ENCODE data around the gene PCCB. TPM values are rescaled to one million over a fixed set of nuclear protein-coding genes. Genes with fewer than 3 reads are reported as not detected.
"Not testable (repeated sequence)": the region's sequence is repeated elsewhere in the genome, so short reads cannot be mapped to it uniquely, and the experiment has no call there.

The PCCB gene
- total and polyA plus RNA-seq, 4 experiments from 2014 or later = 12.1 to 47.1 (median 19.4) TPM

- Mint-ChIP-seq H3K4me1 (peaks cover 0 to 2% (median 1%) of the 10 kb centered on the region in 4 donors), H3K9me3 (no peaks in the 10 kb centered on the region), H3K36me3 (peaks cover 62 to 69% of the 10 kb centered on the region in 2 donors), H3K27ac (peak overlapping the region in 2 of 7 donors; percentile 22 to 57), H3K27me3 (no peaks in the 10 kb centered on the region), H3K4me3 (no peak overlapping the region)
- H3K27me3 ChIP-seq (ENCODE audit: insufficient read depth, low read length) = no peaks in the 10 kb centered on the region
- no peak for DNase-seq
- intact Hi-C loops (cut with micrococcal nuclease) = loop anchor here (5.0 kb wide), 1 partner anchor 680 kb away; no protein-coding TSS in a partner anchor
- H3K27ac ChIP-seq (ENCODE audit: low read depth, low read length) = no peak overlapping the region
- no peaks in the 10 kb centered on the region for H3K4me1 ChIP-seq (ENCODE audit: insufficient read depth, low read length)
- H3K4me3 ChIP-seq (ENCODE audit: low read length in 2 of 2) = no peak overlapping the region
- no peaks in the 10 kb centered on the region for H3K9me3 ChIP-seq (ENCODE audit: control insufficient read depth in 1 of 2, low read length in 2 of 2)
- POLR2A ChIA-PET (ENCODE audit: partially characterized antibody) = interaction anchor here (1.1 kb wide), 1 partner anchor 135 kb away, joined by 3 read pairs; no protein-coding TSS in a partner anchor
- H3K36me3 ChIP-seq (ENCODE audit: insufficient read depth, low read length) = peaks cover 18% of the 10 kb centered on the region
- CTCF ChIA-PET (ENCODE audit: partially characterized antibody) = interaction anchor here (1.5 kb wide), 1 partner anchor 682 kb away, joined by 4 read pairs; no protein-coding TSS in a partner anchor
These were observed 82.2 kb downstream of the PCCB start for GRCh38 chr3:136332302-136332701.

- H3K27me3 ChIP-seq (ENCODE audit: insufficient read depth, low read length) = no peaks in the 10 kb centered on the region
- intact Hi-C loops (cut with micrococcal nuclease) = loop anchor here (5.0 kb wide), 1 partner anchor 680 kb away; no protein-coding TSS in a partner anchor
- no peaks in the 10 kb centered on the region for H3K4me1 ChIP-seq (ENCODE audit: insufficient read depth, low read length)
- Mint-ChIP-seq H3K27me3 (no peaks in the 10 kb centered on the region), H3K4me1 (peaks cover 0 to 2% (median 1%) of the 10 kb centered on the region in 4 donors), H3K36me3 (peaks cover 58 to 69% of the 10 kb centered on the region in 2 donors), H3K4me3 (no peak overlapping the region), H3K27ac (peak overlapping the region in 5 of 7 donors; percentile 2 to 62 (median 54)), H3K9me3 (no peaks in the 10 kb centered on the region)
- H3K36me3 ChIP-seq (ENCODE audit: insufficient read depth, low read length) = peaks cover 18% of the 10 kb centered on the region
- no peak overlapping the region for H3K27ac ChIP-seq (ENCODE audit: low read depth, low read length)
- ChIA-PET POLR2A (ENCODE audit: partially characterized antibody) (no interaction called here), CTCF (ENCODE audit: partially characterized antibody) (no interaction called here)
- no peaks in the 10 kb centered on the region for H3K9me3 ChIP-seq (ENCODE audit: control insufficient read depth in 1 of 2, low read length in 2 of 2)
- H3K4me3 ChIP-seq (ENCODE audit: low read length in 2 of 2) = no peak overlapping the region
- no peak for DNase-seq
These were observed 82.6 kb downstream of the PCCB start for GRCh38 chr3:136332776-136333175.

- no peak overlapping the region for H3K27ac ChIP-seq (ENCODE audit: low read depth, low read length)
- no peak for DNase-seq
- intact Hi-C loops (cut with micrococcal nuclease) = loop anchor here (5.0 kb wide), 1 partner anchor 678 kb away; no protein-coding TSS in a partner anchor
- Mint-ChIP-seq H3K4me1 (peaks cover 0 to 2% (median 1%) of the 10 kb centered on the region in 4 donors), H3K27me3 (no peaks in the 10 kb centered on the region), H3K4me3 (no peak overlapping the region), H3K27ac (peak overlapping the region in 4 of 7 donors; percentile 2 to 69 (median 10)), H3K9me3 (no peaks in the 10 kb centered on the region), H3K36me3 (peaks cover 50 to 68% of the 10 kb centered on the region in 2 donors)
- ChIA-PET CTCF (ENCODE audit: partially characterized antibody) (interaction anchor here (1.2 to 1.8 kb wide), 5 partner anchors 9 to 259 kb away, joined by 3 to 5 read pairs (median 4); no protein-coding TSS in a partner anchor), POLR2A (ENCODE audit: partially characterized antibody) (no interaction called here)
- peaks cover 13% of the 10 kb centered on the region for H3K36me3 ChIP-seq (ENCODE audit: insufficient read depth, low read length)
- H3K9me3 ChIP-seq (ENCODE audit: control insufficient read depth in 1 of 2, low read length in 2 of 2) = no peaks in the 10 kb centered on the region
- no peaks in the 10 kb centered on the region for H3K27me3 ChIP-seq (ENCODE audit: insufficient read depth, low read length)
- no peaks in the 10 kb centered on the region for H3K4me1 ChIP-seq (ENCODE audit: insufficient read depth, low read length)
- H3K4me3 ChIP-seq (ENCODE audit: low read length in 2 of 2) = no peak overlapping the region
These were observed 84.1 kb downstream of the PCCB start for GRCh38 chr3:136334209-136334608.

GRCh38 chr3:136334726-136335125 is 84.6 kb downstream of the PCCB start:
- POLR2A ChIA-PET (ENCODE audit: partially characterized antibody); H3K36me3 ChIP-seq (ENCODE audit: insufficient read depth, low read length); H3K4me3 ChIP-seq (ENCODE audit: low read length in 2 of 2); H3K27ac ChIP-seq (ENCODE audit: low read depth, low read length); H3K9me3 Mint-ChIP-seq; H3K27me3 Mint-ChIP-seq; H3K27me3 ChIP-seq (ENCODE audit: insufficient read depth, low read length); H3K4me1 Mint-ChIP-seq; H3K9me3 ChIP-seq (ENCODE audit: control insufficient read depth in 1 of 2, low read length in 2 of 2); H3K4me3 Mint-ChIP-seq; H3K4me1 ChIP-seq (ENCODE audit: insufficient read depth, low read length); DNase-seq: not testable (repeated sequence)
- intact Hi-C loops (cut with micrococcal nuclease) = loop anchor here (5.0 kb wide), 1 partner anchor 678 kb away; no protein-coding TSS in a partner anchor
- peak overlapping the region in 1 of 7 donors; percentile 11 for H3K27ac Mint-ChIP-seq
- CTCF ChIA-PET (ENCODE audit: partially characterized antibody) = interaction anchor here (1.5 to 1.8 kb wide), 3 partner anchors 8 to 259 kb away, joined by 3 to 5 read pairs (median 4); no protein-coding TSS in a partner anchor
- peaks cover 47 to 66% of the 10 kb centered on the region in 2 donors for H3K36me3 Mint-ChIP-seq

- no peaks in the 10 kb centered on the region for H3K4me1 ChIP-seq (ENCODE audit: insufficient read depth, low read length)
- peak overlapping the region in 1 of 7 donors; percentile 65 for H3K27ac Mint-ChIP-seq
- H3K4me3 Mint-ChIP-seq = no peak overlapping the region
- peaks cover 0 to 2% (median 1%) of the 10 kb centered on the region in 4 donors for H3K4me1 Mint-ChIP-seq
- H3K36me3 Mint-ChIP-seq = peaks cover 52 to 78% of the 10 kb centered on the region in 2 donors
- no peaks in the 10 kb centered on the region for H3K27me3 ChIP-seq (ENCODE audit: insufficient read depth, low read length)
- no peak for DNase-seq
- ChIA-PET CTCF (ENCODE audit: partially characterized antibody) (interaction anchor here (1.0 to 1.2 kb wide), 2 partner anchors 9 to 416 kb away, joined by 3 read pairs; partner anchors contain the start of gene STAG1), POLR2A (ENCODE audit: partially characterized antibody) (no interaction called here)
- H3K9me3 ChIP-seq (ENCODE audit: control insufficient read depth in 1 of 2, low read length in 2 of 2) = no peaks in the 10 kb centered on the region
- H3K4me3 ChIP-seq (ENCODE audit: low read length in 2 of 2) = no peak overlapping the region
- H3K9me3 Mint-ChIP-seq = no peaks in the 10 kb centered on the region
- no peak overlapping the region for H3K27ac ChIP-seq (ENCODE audit: low read depth, low read length)
- intact Hi-C loops (cut with micrococcal nuclease) = no loop called here
- H3K36me3 ChIP-seq (ENCODE audit: insufficient read depth, low read length) = peaks cover 13% of the 10 kb centered on the region
- no peaks in the 10 kb centered on the region for H3K27me3 Mint-ChIP-seq
These were observed 86.4 kb downstream of the PCCB start for GRCh38 chr3:136336329-136337100.

- peak overlapping the region in 2 of 7 donors; percentile 12 to 37 for H3K27ac Mint-ChIP-seq
- no peak overlapping the region for H3K4me3 ChIP-seq (ENCODE audit: low read length in 2 of 2)
- no peaks in the 10 kb centered on the region for H3K4me1 ChIP-seq (ENCODE audit: insufficient read depth, low read length)
- H3K4me1 Mint-ChIP-seq = no peaks in the 10 kb centered on the region
- no peak for DNase-seq
- intact Hi-C loops (cut with micrococcal nuclease) = no loop called here
- H3K36me3 ChIP-seq (ENCODE audit: insufficient read depth, low read length) = peaks cover 3% of the 10 kb centered on the region
- no peak overlapping the region for H3K4me3 Mint-ChIP-seq
- ChIA-PET POLR2A (ENCODE audit: partially characterized antibody) (no interaction called here), CTCF (ENCODE audit: partially characterized antibody) (interaction anchor here (1.0 kb wide), 1 partner anchor 9 kb away, joined by 5 read pairs; no protein-coding TSS in a partner anchor)
- no peak overlapping the region for H3K27ac ChIP-seq (ENCODE audit: low read depth, low read length)
- no peaks in the 10 kb centered on the region for H3K9me3 ChIP-seq (ENCODE audit: control insufficient read depth in 1 of 2, low read length in 2 of 2)
- no peaks in the 10 kb centered on the region for H3K27me3 ChIP-seq (ENCODE audit: insufficient read depth, low read length)
- peaks cover 39 to 58% of the 10 kb centered on the region in 2 donors for H3K36me3 Mint-ChIP-seq
- no peaks in the 10 kb centered on the region for H3K27me3 Mint-ChIP-seq
- no peaks in the 10 kb centered on the region for H3K9me3 Mint-ChIP-seq
These were observed 93.3 kb downstream of the PCCB start for GRCh38 chr3:136343446-136343845.

- Histone ChIP-seq H3K27me3 (ENCODE audit: insufficient read depth, low read length) (no peaks in the 10 kb centered on the region), H3K36me3 (ENCODE audit: insufficient read depth, low read length) (peaks cover 3% of the 10 kb centered on the region), H3K4me1 (ENCODE audit: insufficient read depth, low read length) (no peaks in the 10 kb centered on the region), H3K4me3 (ENCODE audit: low read length in 2 of 2) (no peak overlapping the region), H3K27ac (ENCODE audit: low read depth, low read length) (no peak overlapping the region), H3K9me3 (ENCODE audit: control insufficient read depth in 1 of 2, low read length in 2 of 2) (no peaks in the 10 kb centered on the region)
- no peaks in the 10 kb centered on the region for H3K4me1 Mint-ChIP-seq
- H3K9me3 Mint-ChIP-seq = no peaks in the 10 kb centered on the region
- H3K36me3 Mint-ChIP-seq = peaks cover 41 to 57% of the 10 kb centered on the region in 2 donors
- peak overlapping the region in 4 of 7 donors; percentile 12 to 59 (median 32) for H3K27ac Mint-ChIP-seq
- no peaks in the 10 kb centered on the region for H3K27me3 Mint-ChIP-seq
- intact Hi-C loops (cut with micrococcal nuclease) = no loop called here
- POLR2A ChIA-PET (ENCODE audit: partially characterized antibody) = no interaction called here
- CTCF ChIA-PET (ENCODE audit: partially characterized antibody) = no interaction called here
- no peak overlapping the region for H3K4me3 Mint-ChIP-seq
- no peak for DNase-seq
These were observed 93.9 kb downstream of the PCCB start for GRCh38 chr3:136343873-136344555.
